ENCODE results near the gene OSER1.

GRCh38 chr20:44207126-44207723, 3.3 kb downstream of the OSER1 start:
- TF ChIP-seq CTCF (IDR thresholded peaks at IDR 0.05) (no peak), POLR2A (IDR thresholded peaks at IDR 0.05) (no peak)

All from lower leg skin (tissue), 3 donors.